ENCODE data around the gene TUBGCP2.

TUBGCP2 gene

DNA sequence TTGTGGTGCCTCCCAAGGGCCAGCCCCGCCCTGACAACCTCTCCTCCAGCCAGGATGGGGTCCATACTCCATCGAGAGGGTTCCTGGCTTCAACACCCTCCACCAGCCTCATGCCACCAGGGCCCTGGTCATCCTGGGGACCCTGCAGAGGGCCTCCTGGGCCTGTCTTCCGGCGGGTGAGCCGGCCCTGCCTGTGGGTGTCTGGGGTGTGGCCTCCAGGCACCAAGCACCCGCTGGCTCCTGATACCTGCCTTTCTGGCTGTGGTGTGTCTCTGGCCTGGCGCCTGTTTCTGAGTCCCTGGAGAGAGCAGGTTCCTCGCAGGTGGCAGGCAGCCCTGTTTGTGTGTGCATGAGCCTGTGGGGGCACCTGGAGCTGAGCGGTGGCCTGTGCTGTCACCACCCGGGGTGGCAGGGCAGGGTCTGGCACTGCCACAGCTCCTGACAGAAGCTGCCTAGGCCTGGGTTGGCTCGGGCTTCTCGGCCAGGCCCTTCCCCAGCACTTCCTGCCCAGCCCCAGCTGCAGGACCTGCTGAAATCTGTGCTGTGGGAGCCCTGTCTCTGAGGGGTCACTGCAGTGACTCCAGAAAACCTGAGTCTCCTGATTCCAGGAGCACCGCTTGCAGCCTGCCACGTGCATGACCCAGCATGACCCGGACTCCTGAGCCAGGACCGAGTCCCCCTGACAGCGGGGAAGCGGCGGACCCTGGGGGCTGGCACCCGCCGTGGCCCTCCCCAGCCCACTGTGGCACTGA lies 50.4 kb downstream of the TUBGCP2 start:
- peaks cover 34% of the 10 kb centered on the region for H3K4me1 ChIP-seq (ENCODE audit: insufficient read depth, low read length)
- no peaks in the 10 kb centered on the region for H3K36me3 ChIP-seq (ENCODE audit: insufficient read depth, low read length)
- no peak for TF ChIP-seq CTCF (IDR thresholded peaks at IDR 0.05; ENCODE audit: borderline replicate concordance, extremely low read depth, low read length, poor library complexity, severe bottlenecking)
- no peak for TF ChIP-seq EZH2 (IDR thresholded peaks at IDR 0.05; ENCODE audit: borderline replicate concordance, low read depth, low read length, severe bottlenecking)
- no peaks in the 10 kb centered on the region for H3K79me2 ChIP-seq (ENCODE audit: insufficient read depth, low read length)
- peaks cover 34% of the 10 kb centered on the region for H4K20me1 ChIP-seq (ENCODE audit: insufficient read depth, low read length)
- H3K9ac ChIP-seq (ENCODE audit: low read depth, low read length), result peak overlapping the region; percentile 32
- peak overlapping the region; percentile 45 for H3K4me2 ChIP-seq (ENCODE audit: insufficient read depth, low read length)
- no peaks in the 10 kb centered on the region for H3K9me3 ChIP-seq (ENCODE audit: insufficient read depth, low read length, severe bottlenecking)
- ATAC-seq (ENCODE audit: insufficient read depth, low read depth) (no peak; the same call in 2 of the 3 replicates), DNase-seq (peak; percentile 38)
- peak overlapping the region; percentile 41 for H3K27ac ChIP-seq (ENCODE audit: low read length)
- H3K4me3 ChIP-seq (ENCODE audit: low read depth in 1 of 2, low read length in 2 of 2), result 0 out of 4 replicates have a peak overlapping the region, but pooled peaks of 1 of the 2 experiments have one; percentile 14
- H3K27me3 ChIP-seq (ENCODE audit: insufficient read depth, low read length, poor library complexity), result no peaks in the 10 kb centered on the region
- H2AFZ ChIP-seq (ENCODE audit: low read depth, low read length), result no peak overlapping the region

DNA sequence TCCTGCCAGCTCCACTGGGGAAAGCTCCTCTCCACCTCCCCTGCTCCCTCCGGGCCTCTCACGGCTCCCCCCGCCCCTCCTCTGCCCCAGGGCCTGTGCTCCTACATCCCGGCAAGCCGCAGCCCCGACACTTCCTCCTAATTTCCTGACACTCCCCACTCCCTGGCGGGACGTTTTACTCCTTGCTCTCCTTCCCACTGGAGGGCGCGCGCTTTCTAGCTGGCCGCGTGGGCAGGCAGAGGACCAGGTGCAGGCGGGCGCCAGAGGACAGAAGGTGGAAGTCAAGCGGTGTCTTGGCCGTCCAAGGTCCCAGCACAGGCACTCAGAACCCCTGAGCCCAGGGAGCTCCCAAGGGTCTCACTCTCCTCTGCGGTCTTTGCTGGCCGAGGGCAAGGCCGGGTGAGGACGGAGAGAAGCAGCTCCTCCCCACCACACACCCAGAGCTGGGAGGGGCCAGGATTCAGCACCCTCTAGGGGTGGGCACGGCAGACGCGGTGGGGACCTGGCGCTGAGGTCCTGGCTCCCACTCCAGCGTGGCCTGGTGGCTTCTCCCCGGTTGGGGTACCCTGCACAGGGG lies 51.1 kb downstream of the TUBGCP2 start:
- no peak overlapping the region for H3K9ac ChIP-seq (ENCODE audit: low read depth, low read length)
- peaks cover 34% of the 10 kb centered on the region for H3K4me1 ChIP-seq (ENCODE audit: insufficient read depth, low read length)
- ATAC-seq (ENCODE audit: insufficient read depth, low read depth) (no peak), DNase-seq (no peak)
- no peaks in the 10 kb centered on the region for H3K79me2 ChIP-seq (ENCODE audit: insufficient read depth, low read length)
- H2AFZ ChIP-seq (ENCODE audit: low read depth, low read length), result no peak overlapping the region
- H3K36me3 ChIP-seq (ENCODE audit: insufficient read depth, low read length), result no peaks in the 10 kb centered on the region
- peaks cover 34% of the 10 kb centered on the region for H4K20me1 ChIP-seq (ENCODE audit: insufficient read depth, low read length)
- no peak overlapping the region for H3K4me3 ChIP-seq (ENCODE audit: low read depth in 1 of 2, low read length in 2 of 2)
- peak overlapping the region; percentile 41; the same call in 1 of the 2 replicates for H3K27ac ChIP-seq (ENCODE audit: low read length)
- no peak for TF ChIP-seq EZH2 (IDR thresholded peaks at IDR 0.05; ENCODE audit: borderline replicate concordance, low read depth, low read length, severe bottlenecking)
- peak; percentile 20 for TF ChIP-seq CTCF (IDR thresholded peaks at IDR 0.05; ENCODE audit: borderline replicate concordance, extremely low read depth, low read length, poor library complexity, severe bottlenecking)
- H3K27me3 ChIP-seq (ENCODE audit: insufficient read depth, low read length, poor library complexity), result no peaks in the 10 kb centered on the region
- no peaks in the 10 kb centered on the region for H3K9me3 ChIP-seq (ENCODE audit: insufficient read depth, low read length, severe bottlenecking)
- H3K4me2 ChIP-seq (ENCODE audit: insufficient read depth, low read length), result no peak overlapping the region

DNA sequence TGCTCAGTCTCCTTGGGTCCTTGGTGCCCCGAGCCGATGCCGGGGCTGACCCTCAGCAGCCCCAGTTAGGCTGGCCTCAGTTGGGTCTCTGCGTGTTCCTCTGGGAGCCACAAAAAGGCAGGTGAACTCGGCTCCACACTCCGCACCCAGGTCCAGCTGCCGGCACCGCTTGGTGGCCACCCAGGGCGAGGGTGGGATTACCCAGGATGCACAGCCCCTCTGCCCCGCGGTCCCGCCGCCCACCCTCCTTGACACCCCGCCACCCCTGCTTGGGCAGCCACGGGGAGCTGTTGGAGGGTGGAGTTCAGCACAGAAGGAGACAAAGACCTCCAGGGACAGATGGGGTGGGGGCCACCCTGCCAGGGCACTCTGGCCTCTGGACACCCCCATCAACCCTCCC lies 53.3 kb downstream of the TUBGCP2 start:
- H3K4me1 ChIP-seq (ENCODE audit: insufficient read depth, low read length), result peaks cover 29% of the 10 kb centered on the region
- H2AFZ ChIP-seq (ENCODE audit: low read depth, low read length), result no peak overlapping the region
- H3K79me2 ChIP-seq (ENCODE audit: insufficient read depth, low read length), result no peaks in the 10 kb centered on the region
- H3K27me3 ChIP-seq (ENCODE audit: insufficient read depth, low read length, poor library complexity), result no peaks in the 10 kb centered on the region
- no peak for TF ChIP-seq EZH2 (IDR thresholded peaks at IDR 0.05; ENCODE audit: borderline replicate concordance, low read depth, low read length, severe bottlenecking)
- TF ChIP-seq CTCF (IDR thresholded peaks at IDR 0.05; ENCODE audit: borderline replicate concordance, extremely low read depth, low read length, poor library complexity, severe bottlenecking), result no peak
- H3K27ac ChIP-seq (ENCODE audit: low read length), result no peak overlapping the region
- H3K36me3 ChIP-seq (ENCODE audit: insufficient read depth, low read length), result no peaks in the 10 kb centered on the region
- H3K4me2 ChIP-seq (ENCODE audit: insufficient read depth, low read length), result no peak overlapping the region
- no peak overlapping the region for H3K9ac ChIP-seq (ENCODE audit: low read depth, low read length)
- ATAC-seq (ENCODE audit: insufficient read depth, low read depth) (no peak), DNase-seq (no peak)
- H3K4me3 ChIP-seq (ENCODE audit: low read depth in 1 of 2, low read length in 2 of 2), result no peak overlapping the region
- H3K9me3 ChIP-seq (ENCODE audit: insufficient read depth, low read length, severe bottlenecking), result no peaks in the 10 kb centered on the region
- peaks cover 24% of the 10 kb centered on the region for H4K20me1 ChIP-seq (ENCODE audit: insufficient read depth, low read length)
